DMS 273 (cell line): ENCODE results near the gene SH3RF3.

ENCODE experiments used
- DNase-seq: peaks from one replicate; lab custom pipeline; 2025; ENCODE audit not compliant: unreplicated experiment; lab: John Stamatoyannopoulos, UW

Gene SH3RF3

DNA sequence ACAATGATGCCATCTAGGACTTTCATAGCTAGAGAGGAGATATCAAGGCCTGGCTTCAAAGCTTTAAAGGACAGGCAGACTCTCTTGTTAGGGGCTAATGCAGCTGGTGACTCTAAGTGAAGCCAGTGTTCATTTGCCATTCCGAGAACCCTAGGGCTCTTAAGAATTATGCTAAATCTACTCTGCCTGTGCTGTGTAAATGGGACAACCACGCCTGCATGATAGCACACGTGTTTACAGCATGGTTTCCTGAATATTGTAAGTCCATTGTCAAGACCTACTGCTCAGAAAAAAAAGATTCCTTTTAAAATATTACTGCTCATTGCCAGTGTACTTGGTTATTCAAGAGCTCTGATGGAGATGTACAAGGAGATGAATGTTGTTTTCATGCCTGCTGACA is 296.4 kb downstream of the SH3RF3 start:
- DNase-seq = no peak

DNA sequence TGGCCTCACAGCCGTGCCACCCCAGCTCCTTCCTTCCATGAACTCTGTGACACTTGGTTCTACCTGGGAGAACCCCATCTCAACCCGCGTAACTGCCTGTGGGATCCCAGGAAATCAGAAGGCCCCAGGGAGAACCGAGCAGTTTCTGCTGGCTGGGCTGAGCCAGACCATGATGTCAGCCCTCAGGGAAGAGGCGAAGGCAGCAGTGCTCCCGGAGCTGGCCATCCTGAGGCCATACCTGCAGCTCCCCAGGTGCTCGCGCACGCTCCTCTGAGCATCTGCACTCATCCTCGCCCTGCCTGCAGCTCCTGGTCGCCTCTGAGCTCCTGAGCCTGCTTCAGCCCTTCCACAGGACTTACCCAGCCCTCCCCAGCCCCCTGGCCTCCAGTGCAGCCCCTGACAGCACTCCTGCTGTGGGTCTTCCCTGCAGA is 298.7 kb downstream of the SH3RF3 start:
- DNase-seq = no peak

- DNase-seq = no peak
Measured at GRCh38 chr2:109428281-109428680, 299.3 kb downstream of the SH3RF3 start.

- DNase-seq = no peak
Measured at GRCh38 chr2:109428841-109429566, 300.0 kb downstream of the SH3RF3 start.

GRCh38 chr2:109429567-109430328 is 300.7 kb downstream of the SH3RF3 start:
- no peak for DNase-seq

- DNase-seq = no peak
Measured at GRCh38 chr2:109430329-109430636, 301.3 kb downstream of the SH3RF3 start.

DNA sequence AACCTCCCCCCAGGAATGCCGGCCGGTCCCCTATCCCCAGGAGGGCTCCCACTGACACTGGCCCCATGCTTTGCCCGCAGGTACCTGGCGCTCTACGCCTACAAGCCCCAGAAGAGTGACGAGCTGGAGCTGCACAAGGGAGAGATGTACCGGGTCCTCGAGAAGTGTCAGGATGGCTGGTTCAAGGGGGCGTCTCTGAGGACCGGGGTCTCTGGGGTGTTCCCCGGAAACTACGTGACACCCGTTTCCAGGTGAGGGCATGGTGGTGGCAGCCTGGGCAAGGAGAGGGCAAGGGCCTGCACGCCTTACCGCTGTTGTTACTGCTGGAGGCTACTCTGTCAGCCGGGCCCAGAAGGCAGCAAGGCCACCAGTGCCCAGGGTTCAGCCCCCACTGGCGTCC is 303.4 kb downstream of the SH3RF3 start:
- DNase-seq = no peak

- no peak for DNase-seq
Measured at GRCh38 chr2:109433486-109433885, 304.5 kb downstream of the SH3RF3 start.

DNA sequence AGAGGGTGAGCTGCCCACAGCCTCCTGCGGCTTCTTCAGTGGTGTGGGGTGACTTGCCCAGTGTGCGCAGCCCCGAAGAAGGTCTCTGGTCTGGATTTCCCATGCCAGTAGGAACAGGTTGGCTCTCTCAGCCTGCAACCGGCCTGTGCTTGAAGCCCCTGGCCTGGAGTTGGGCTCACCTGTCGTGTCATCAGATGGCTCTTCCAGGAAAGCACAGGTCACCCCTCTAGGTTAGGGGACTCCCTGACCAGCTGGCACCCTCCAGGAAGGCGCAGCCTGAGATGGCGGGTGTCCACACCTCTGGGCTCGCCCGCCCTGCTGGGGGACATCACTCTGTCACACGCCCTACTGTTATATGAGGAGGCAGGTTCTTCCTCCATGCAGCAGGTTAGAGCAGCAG is 304.9 kb downstream of the SH3RF3 start:
- no peak for DNase-seq

DNA sequence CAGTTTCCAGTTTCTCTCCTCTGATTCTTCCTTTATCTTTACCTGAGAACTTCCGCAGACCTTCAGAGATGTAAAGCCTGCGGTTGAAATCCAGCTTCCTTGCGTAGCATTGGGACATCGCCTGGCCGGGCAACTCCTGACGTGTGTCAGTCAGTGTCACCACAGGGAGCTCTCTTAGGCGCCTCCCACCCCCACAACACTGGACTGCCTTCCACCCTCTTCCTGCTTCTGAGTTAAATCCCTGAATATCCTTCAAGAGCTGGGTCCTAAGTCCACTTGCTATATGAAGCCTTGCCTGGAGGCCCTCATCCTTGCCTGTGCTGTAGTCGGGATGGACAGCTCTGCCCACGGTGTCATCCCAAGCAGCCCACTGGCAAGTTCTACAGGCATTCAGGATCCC is 305.3 kb downstream of the SH3RF3 start:
- DNase-seq = no peak

GRCh38 chr2:109435066-109435690 is 306.2 kb downstream of the SH3RF3 start:
- peak; percentile 17 for DNase-seq

- DNase-seq = peak; percentile 41
Measured at GRCh38 chr2:109435901-109436598, 307.0 kb downstream of the SH3RF3 start.

DNA sequence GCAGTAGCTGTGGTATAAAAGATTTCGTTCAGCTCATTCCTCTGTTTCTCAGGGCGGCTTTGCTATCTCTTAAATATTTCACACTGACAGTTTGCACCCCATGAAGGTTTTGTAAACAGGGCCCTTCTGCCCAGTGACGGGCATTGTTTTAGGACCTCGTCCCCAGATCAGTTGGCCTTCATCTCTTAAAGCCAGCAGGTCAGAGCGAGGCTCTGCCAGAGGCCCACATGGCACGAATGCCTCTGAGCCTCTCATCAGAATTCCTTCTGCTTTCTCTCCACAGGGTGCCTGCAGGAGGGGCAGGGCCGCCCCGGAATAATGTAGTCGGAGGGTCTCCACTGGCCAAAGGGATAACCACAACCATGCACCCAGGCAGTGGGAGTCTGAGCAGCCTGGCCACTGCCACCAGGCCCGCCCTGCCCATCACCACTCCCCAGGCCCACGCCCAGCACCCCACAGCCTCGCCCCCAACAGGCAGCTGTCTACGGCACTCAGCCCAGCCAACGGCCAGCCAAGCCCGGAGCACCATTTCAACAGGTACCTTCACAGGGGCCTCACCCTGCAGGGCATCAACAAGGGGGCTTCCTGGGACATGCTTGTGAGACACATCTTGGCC is 307.7 kb downstream of the SH3RF3 start:
- DNase-seq = peak; percentile 61

DNA sequence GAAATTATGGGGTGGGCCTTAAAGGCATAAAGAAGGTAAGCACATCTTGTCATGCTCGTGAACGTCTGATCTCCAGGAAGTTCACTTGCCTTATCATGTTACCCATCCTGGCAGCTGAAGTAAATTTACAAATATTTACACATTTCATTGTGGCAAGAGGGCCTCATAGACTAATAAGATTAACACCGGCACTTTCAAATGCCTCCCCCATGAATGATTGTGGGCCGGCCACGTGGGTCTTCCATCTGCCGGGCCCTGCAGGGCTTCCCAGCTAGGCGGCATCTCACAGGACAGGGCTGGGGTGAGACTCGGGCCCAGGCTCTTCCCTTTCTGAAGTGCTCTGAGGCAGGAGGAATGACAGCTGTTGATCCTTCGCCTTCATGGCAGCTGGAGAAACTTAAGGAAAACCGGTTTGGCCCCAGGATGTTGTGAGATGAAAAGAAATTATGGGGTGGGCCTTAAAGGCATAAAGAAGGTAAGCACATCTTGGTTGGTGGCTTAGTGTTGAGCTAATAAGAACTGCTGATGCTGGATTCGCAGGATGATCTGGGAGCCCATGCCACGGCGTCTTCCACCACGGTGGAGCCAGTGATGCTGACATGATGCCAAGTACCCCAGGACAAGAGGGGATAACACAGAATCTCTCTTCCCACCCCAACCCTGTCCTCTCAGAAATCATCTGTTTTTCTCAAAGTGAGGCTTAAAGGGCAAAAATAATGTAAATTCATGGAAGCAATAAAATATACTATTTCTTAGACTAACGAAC is 308.5 kb downstream of the SH3RF3 start:
- DNase-seq = peak; percentile 82

- no peak for DNase-seq
Measured at GRCh38 chr2:109438146-109438545, 309.1 kb downstream of the SH3RF3 start.

- DNase-seq = no peak
Measured at GRCh38 chr2:109438773-109439389, 309.9 kb downstream of the SH3RF3 start.

- no peak for DNase-seq
Measured at GRCh38 chr2:109439390-109439786, 310.4 kb downstream of the SH3RF3 start.

GRCh38 chr2:109439986-109440385 is 311.0 kb downstream of the SH3RF3 start:
- no peak for DNase-seq

DNA sequence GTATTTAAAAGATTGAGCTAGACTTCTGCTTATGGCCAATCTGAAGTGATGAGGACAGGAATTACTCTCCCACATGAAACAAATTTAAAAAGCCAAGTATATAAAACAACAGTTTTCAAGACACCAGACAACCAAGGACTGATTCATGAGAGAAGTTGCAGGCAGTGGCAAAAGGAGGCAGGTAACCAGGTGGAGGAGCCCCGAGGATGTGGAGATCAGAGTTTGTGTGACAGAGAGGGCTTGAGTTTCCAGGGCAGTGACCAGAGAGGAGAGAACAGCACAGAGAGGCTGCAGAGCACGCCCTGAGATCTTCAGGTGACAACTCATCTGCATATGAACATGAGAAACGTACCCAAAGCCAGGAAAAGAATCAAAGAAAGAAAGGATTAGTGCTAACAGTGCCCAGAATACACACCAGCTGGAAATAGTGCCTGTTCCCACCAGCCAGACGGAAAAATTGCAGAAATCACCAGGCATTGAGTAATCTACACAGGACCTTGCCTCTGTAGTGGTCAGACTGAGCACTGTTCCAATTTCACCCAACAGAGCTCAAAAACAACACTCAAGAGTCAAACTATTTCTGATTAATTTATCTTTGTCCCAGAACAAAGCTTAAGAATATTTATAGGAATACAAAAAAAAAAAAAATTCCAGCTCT is 311.6 kb downstream of the SH3RF3 start:
- DNase-seq = no peak
